Anterior cingulate cortex (tissue), 58 donors: ENCODE measurements around the gene MAP10.
A peak's percentile ranks its signal among the peaks of the same experiment; 100 is the strongest.
"Not testable (repeated sequence)": the region's sequence is repeated elsewhere in the genome, so short reads cannot be mapped to it uniquely, and the experiment has no call there.

ENCODE experiments used
- DNase-seq, 58 donors: peaks; one replicate each; lab custom pipeline; 2025; lab: John Stamatoyannopoulos, UW

Gene MAP10, protein sequence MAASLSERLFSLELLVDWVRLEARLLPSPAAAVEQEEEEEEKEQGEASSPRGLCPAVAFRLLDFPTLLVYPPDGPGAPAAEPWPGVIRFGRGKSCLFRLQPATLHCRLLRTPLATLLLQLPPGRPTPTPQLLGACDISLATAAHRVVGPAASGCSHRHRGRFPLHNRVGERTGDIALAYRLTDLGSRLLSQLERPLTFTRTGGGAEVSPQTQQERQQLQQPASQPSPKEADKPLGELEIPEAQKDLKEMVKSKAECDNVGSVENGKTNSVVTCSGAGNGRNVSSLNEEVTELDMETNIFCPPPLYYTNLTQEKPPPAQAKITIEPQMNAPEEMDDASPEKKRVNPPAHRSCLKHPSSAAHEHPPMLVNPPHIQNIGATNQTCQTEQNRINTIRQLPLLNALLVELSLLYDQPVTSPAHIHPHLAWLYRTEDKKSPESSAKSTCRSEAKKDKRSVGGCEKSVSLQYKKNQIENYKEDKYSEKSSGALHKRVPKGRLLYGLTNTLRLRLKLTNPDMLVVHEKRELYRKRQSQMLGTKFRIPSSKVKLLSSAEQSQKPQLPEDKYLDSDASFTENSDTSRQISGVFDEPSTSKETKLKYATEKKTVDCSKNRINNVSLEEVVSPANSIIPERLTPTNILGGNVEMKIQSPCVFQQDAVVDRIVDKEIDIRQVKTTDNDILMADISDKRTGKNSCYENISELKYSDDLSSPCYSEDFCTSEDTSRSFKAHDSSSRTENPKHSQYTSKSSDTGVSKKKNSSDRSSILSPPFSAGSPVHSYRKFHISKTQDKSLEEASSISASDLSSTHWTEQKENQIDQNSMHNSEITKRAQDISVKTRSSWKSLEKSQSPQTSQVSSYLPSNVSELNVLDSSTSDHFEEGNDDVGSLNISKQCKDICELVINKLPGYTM

DNA sequence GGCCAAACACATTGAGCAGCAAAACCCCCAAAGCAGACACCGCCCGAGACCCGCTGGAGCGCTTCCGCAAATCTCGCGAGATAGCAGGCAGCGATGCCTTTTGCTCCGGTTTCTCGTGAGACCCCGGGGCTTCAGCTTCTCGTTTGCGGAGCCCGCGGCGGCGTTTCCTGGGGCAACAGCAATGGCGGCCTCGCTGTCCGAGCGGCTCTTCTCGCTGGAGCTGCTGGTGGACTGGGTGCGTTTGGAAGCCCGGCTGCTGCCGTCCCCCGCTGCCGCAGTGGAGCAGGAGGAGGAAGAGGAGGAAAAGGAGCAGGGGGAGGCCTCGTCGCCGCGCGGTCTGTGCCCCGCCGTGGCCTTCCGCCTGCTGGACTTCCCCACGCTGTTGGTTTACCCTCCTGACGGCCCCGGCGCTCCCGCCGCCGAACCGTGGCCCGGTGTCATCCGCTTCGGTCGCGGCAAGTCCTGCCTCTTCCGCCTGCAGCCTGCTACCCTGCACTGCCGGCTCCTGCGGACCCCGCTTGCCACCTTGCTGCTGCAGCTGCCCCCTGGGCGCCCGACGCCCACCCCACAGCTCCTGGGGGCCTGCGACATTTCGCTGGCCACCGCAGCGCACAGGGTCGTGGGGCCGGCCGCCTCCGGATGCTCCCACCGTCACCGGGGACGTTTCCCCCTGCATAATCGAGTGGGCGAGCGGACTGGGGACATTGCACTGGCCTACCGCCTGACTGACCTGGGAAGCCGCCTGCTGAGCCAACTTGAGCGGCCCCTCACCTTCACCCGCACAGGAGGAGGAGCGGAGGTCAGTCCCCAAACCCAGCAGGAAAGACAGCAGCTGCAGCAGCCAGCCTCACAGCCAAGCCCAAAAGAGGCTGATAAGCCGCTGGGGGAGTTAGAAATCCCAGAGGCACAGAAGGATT is at the start of gene MAP10:
TSS of gene MAP10 (plus strand) at position 148 of the 917 bp plus-strand sequence. CDS start at position 182, 34 bp downstream.
- DNase-seq: peak in 57 of 58 donors; percentile 12 to 80 (median 53)

DNA sequence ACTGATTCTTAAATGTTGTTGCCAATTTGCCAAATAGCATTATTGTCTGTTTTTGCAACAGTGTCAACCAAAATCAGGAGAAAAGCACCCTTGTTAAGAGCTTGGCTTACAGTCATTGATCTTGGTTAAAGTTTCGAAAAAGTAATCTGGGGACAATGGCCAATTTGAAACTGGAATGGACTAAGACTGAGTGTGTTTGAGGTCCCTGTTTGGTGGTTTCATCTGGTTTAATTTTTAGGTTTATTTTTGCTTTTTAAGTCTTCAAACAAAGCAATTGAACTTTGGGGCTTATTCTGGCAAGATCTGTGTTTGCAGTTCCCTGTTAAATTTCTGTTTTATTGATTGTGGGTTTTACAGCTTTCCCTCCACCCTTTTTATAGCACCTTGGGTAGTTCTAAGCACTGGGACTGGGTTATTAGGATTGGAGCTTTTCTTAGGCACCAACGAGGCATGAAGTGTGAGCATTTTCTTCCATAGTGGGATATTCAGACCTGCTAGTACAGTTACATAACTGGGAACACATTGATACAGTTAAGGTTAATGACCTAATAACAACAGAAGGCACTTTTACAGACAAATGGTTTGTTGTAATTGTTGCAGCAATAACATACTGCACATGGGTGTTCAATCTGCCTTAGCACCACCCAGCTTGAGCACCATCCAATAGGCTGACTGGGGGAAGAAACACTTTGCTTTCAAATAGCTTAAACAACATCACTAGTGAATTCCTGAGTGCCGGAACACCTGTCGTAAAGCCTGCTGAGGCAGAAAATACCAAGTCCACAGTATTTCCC is 40.6 kb upstream of the MAP10 start:
- no peak for DNase-seq

DNA sequence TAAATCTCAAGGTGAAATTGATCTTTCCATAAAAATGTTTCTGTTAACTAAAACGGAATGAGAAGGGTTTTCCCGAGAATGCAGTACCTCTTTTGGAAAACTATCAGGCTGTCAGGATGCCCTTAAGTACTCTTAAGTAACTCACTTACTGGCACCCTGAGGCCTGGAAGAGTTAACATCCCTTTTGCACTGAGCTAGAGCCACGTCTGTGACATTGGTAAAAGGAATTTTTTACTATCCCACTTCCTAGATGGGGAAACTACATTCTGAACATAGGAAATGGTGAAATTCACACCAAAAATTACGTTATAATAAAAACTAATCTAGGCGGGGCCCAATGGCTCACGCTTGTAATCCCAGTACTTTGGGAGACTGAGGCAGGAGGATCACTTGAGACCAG is 39.7 kb upstream of the MAP10 start:
- no peak for DNase-seq

DNA sequence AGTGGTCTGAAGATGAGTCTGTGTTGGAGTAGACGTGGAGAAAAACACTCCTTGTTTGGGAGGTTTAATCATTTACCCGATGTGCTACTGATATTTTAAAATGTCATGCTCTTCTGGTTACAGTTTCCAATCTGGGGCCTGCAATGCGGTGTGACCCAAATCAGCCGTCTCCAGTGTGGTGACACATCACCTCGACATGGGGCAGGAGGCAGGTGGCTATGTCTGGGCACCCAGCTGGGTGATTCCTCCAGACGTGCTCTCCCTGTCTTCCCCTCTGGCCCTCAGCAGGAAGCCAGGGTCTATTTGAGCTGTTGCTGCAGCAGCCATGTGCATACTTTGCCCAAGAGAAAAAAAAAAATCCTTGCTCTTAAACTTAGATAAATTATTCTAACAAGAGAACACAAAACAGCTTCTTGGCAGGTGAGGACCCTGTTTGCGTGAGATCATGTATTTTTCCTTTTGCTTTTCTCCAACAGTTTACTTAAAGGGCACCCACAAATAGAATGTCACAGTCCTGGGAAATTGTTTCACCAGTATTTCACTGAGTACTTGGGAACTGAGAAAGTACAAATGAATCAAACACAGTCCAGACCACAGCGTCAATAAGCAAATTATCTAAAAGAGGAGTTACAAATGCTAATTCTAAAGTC is 38.9 kb upstream of the MAP10 start:
- no peak for DNase-seq

DNA sequence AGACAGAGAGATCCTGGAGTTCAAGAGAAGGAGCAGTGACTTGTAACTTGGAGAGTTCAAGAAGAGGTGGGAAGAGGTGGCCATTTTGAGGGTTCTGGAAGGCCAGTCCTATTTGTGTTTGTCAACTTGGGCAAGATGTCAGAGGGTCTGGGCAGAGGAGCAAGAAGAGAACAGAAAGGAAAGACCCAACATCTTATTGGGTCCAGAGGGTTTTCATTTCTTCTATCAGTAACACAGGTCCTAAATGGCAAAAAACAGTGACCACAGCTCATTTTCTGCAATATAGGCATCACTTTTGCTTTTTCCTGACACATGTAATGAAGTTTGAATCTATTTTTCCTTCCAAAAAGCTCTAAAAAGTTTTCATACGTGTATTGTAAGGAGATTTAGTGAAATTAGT is 38.3 kb upstream of the MAP10 start:
- DNase-seq: no peak

- DNase-seq: no peak
Measured at GRCh38 chr1:232767305-232768074, 37.7 kb upstream of the MAP10 start.

DNA sequence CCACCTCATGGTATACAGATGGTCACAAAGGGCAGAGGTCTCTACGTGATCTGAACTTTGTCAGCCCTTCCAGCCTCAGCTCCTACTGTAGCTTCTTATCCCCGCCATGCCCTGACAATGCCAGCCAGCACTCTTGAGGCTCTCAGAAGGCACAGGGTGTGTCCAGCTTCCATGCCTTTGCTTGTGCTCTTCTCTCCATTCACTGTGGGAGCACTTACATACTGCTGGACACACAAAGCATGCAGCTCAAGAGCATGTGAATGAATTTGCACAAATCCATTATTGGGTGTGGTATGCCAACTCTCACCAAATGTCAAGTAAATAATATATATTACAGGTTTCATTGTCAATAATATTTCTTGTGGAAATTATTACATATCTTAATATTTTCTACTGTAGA is 36.4 kb upstream of the MAP10 start:
- DNase-seq: no peak

DNA sequence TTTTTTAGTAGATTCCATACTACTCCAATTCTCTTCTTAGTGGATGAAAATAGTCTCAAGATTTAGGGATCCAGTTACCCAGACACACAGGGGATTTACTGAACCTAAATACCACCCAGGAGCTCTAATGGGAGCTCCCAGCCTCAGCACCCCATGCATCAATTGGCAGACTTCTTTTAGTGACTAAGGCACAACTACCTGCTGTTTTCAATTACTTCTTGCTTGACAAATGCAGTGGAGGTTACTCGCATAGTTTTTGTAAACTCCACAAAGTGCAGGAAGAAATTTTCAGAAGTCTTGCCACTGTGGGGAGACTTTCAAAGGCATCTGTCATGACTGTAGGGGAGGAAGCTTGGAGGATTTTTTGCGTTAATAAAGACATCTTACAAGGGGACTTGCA is 35.5 kb upstream of the MAP10 start:
- no peak for DNase-seq

- no peak for DNase-seq
Measured at GRCh38 chr1:232773752-232774151, 31.5 kb upstream of the MAP10 start.

GRCh38 chr1:232776526-232777106 is 28.6 kb upstream of the MAP10 start:
- no peak for DNase-seq

- no peak for DNase-seq
Measured at GRCh38 chr1:232780354-232780753, 24.9 kb upstream of the MAP10 start.

DNA sequence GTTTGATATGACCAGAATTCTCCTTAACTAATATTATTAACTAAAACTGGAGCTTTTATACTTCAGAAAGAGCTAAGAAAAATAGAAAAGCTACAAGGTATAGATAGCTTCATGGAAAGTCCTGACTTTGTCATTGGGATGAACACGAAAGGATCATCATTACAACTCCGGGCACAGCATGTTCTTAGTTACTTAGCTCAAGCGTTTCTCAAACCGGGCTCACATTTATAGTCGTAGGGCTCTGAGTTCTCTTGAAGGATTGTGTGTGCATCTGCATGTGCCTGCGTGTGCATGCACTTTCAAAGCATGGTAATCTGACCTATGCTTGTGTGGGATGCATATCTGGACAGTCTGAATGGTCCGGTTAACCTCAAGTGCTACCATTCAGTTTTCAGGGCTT is 20.4 kb upstream of the MAP10 start:
- no peak for DNase-seq

GRCh38 chr1:232785630-232786029 is 19.6 kb upstream of the MAP10 start:
- DNase-seq: not testable (repeated sequence)

GRCh38 chr1:232786845-232787455 is 18.3 kb upstream of the MAP10 start:
- no peak for DNase-seq

DNA sequence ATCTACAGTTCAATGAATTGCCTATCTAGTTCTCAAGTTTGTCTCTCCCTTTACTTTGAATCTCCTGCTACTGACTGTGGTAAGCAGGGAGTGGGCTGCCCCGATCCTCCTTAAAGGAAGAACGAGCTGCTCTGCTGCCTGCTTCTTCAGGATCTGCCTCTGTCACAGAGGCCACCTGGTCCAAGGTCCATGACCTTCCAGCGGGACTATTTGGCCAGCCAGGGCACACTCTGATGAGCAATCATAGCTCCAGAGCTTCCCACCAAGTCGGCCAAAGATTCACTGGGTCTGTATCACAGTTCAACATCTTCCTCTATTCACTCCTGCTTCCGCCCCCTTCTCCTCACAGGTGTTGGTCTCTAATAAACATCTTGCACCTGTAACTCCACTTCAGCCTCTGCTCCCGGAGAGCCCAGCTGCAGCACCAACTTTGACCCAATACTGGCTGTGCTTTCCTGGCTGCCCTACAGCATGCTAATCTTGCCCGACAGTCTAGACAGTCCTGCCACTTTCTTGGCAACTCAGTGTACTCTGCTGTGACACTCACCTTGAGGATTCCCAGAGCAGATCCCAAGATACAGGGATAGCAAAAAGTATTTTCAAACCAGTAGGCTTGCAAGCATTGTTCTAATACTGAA is 16.9 kb upstream of the MAP10 start:
- no peak for DNase-seq

DNA sequence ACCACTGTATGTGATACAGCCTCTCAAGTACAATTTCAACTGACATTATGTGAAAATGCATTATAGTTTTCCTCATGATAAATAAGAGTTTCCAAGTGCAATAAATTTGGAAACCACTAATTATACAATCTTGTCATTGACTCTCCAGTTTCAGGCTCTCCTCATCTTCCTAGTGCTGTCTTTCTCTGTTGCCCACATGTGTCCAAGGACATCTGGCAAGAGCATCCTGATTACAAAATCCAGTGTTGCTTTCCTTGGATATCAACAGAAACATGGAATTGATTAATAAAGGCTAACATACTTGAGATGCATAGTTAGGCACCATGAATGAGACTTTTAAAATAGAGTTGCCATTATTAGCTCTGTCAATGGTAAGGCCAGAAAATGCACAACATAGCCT is 15.6 kb upstream of the MAP10 start:
- DNase-seq: no peak

GRCh38 chr1:232792949-232793348 is 12.3 kb upstream of the MAP10 start:
- no peak for DNase-seq
